ELR (cell line): ENCODE measurements around the gene SPRY4.
A peak's percentile ranks its signal among the peaks of the same experiment; 100 is the strongest.
"Not testable (repeated sequence)": the region's sequence is repeated elsewhere in the genome, so short reads cannot be mapped to it uniquely, and the experiment has no call there.

Experiments
- DNase-seq: peaks from one replicate; pipeline ENCODE4 v3.0.0-alpha.2; 2015; ENCODE audit warnings: low read depth

The SPRY4 gene

GRCh38 chr5:142324871-142325724 is at the start of gene SPRY4:
TSS of gene SPRY4 (minus strand) at chr5:142325021. CDS start at chr5:142315108, 9,913 bp downstream.
- DNase-seq: peak; percentile 99

GRCh38 chr5:142368529-142368928 is 43.7 kb upstream of the SPRY4 start:
- DNase-seq: no peak

GRCh38 chr5:142366007-142366406 is 41.2 kb upstream of the SPRY4 start:
- no peak for DNase-seq

- DNase-seq: no peak
Observed at GRCh38 chr5:142364251-142365145, 39.7 kb upstream of the SPRY4 start.

- DNase-seq: no peak
Observed at GRCh38 chr5:142363619-142363963, 38.8 kb upstream of the SPRY4 start.

GRCh38 chr5:142362193-142362592 is 37.4 kb upstream of the SPRY4 start:
- not testable (repeated sequence) for DNase-seq

- peak; percentile 89 for DNase-seq
Observed at GRCh38 chr5:142360607-142361120, 35.8 kb upstream of the SPRY4 start.

GRCh38 chr5:142360051-142360498 is 35.3 kb upstream of the SPRY4 start:
- no peak for DNase-seq

- no peak for DNase-seq
Observed at GRCh38 chr5:142358648-142359047, 33.8 kb upstream of the SPRY4 start.

- no peak for DNase-seq
Observed at GRCh38 chr5:142358121-142358520, 33.3 kb upstream of the SPRY4 start.

- no peak for DNase-seq
Observed at GRCh38 chr5:142357469-142358090, 32.8 kb upstream of the SPRY4 start.

- DNase-seq: peak; percentile 99
Observed at GRCh38 chr5:142356716-142357468, 32.1 kb upstream of the SPRY4 start.

- DNase-seq: no peak
Observed at GRCh38 chr5:142356349-142356715, 31.5 kb upstream of the SPRY4 start.

GRCh38 chr5:142353071-142353472 is 28.3 kb upstream of the SPRY4 start:
- peak; percentile 20 for DNase-seq

- no peak for DNase-seq
Observed at GRCh38 chr5:142350021-142350420, 25.2 kb upstream of the SPRY4 start.

- DNase-seq: no peak
Observed at GRCh38 chr5:142346706-142347105, 21.9 kb upstream of the SPRY4 start.

- DNase-seq: not testable (repeated sequence)
Observed at GRCh38 chr5:142344915-142345314, 20.1 kb upstream of the SPRY4 start.

- no peak for DNase-seq
Observed at GRCh38 chr5:142343531-142343930, 18.7 kb upstream of the SPRY4 start.

GRCh38 chr5:142342128-142342981 is 17.5 kb upstream of the SPRY4 start:
- DNase-seq: peak; percentile 91

GRCh38 chr5:142339781-142340180 is 15.0 kb upstream of the SPRY4 start:
- DNase-seq: no peak

GRCh38 chr5:142334538-142334937 is 9.7 kb upstream of the SPRY4 start:
- DNase-seq: no peak
